Pancreas (tissue), 10 donors: ENCODE data around the gene SIX5. TPM values are rescaled to one million over a fixed set of nuclear protein-coding genes. Genes with fewer than 3 reads are reported as not detected.
A peak's percentile ranks its signal among the peaks of the same experiment; 100 is the strongest.

Experiments used
- ATAC-seq, 4 donors: fragments of 200-7000 bp; cut with Tn5 transposase; one replicate each; pipeline versions ENCODE4 v1.8.0 to v1.9.1; 2020; ENCODE audit warnings: mild to moderate bottlenecking in 4 of 4, moderate library complexity in 4 of 4
- DNase-seq, 6 donors: peaks; one replicate each; pipeline ENCODE4 v3.0.0-alpha.2; 2020
- FAIRE-seq: peaks from 2 replicates; lab custom pipeline; 2012; peaks lifted over from hg19 to GRCh38; lab: Jason Lieb, UNC
- H3K27ac ChIP-seq, 4 donors: fragments of 200-600 bp; sonication (generic); 1 replicate in 3 of 4; 2 replicates in 1 of 4; pipeline versions ENCODE4 v1.5.0 to v1.8.0; 2020
- H3K27me3 ChIP-seq, 4 donors: fragments of 200-600 bp; one replicate each; pipeline ENCODE4 v1.8.0; 2021
- H3K36me3 ChIP-seq, 3 donors: fragments of 200-600 bp; sonication (generic) in 1 of 3; one replicate each; pipeline versions ENCODE4 v1.5.0 to v1.8.0; 2020 to 2021
- H3K4me1 ChIP-seq, 3 donors: fragments of 200-600 bp; one replicate each; pipeline ENCODE4 v1.8.0; 2021
- H3K4me3 ChIP-seq, 4 donors: fragments of 200-600 bp; sonication (generic) in 2 of 4; one replicate each; pipeline versions ENCODE4 v1.5.0 to v1.8.0; 2020 to 2021
- H3K9me3 ChIP-seq, 4 donors: fragments of 200-600 bp; one replicate each; pipeline ENCODE4 v1.8.0; 2021
- WGBS, 2 donors: extraction: QIAGEN DNeasy Blood & Tissue Kit; methylation state at CpG; one replicate each; pipeline ENCODE4 v1.1.7; 2013; 5-methylcytosine and 5-hydroxymethylcytosine counted together
- intact Hi-C, 3 donors: fragments of 100-400 bp; cut with DNase I; formaldehyde crosslinking; loops; one replicate each; pipeline versions ENCODE4 v1.11.1 to v1.14.2; 2022
- polyA plus RNA-seq, 2 donors: library from polyadenylated mRNA; stranded (reverse); fragments of 200-250 nt; gene quantifications; one replicate each; pipeline ENCODE4 v1.2.3, GENCODE V29; 2013
- total RNA-seq, 6 donors: library from RNA; stranded (reverse); fragmentation: NEBNext Ultra II Directional in 4 of 6; extraction: Animal tissue kit (Norgen Biotek cat#: 25700) in 4 of 6; gene quantifications; one replicate each; pipeline versions ENCODE4 v1.2.1 to v1.2.4, GENCODE V29; 2021 to 2023
- TF ChIP-seq, protein P1 (sequence below), 4 donors: fragments of 200-600 bp; sonication (generic) in 3 of 4; IDR thresholded peaks; one replicate each; pipeline versions ENCODE4 v1.5.0 to v1.8.0; 2021; ENCODE audit warnings: antibody characterized with exemption in 4 of 4
- donor health status: healthy with polysubstance abuse.
- donor health status: DM: no; HTN: no; CAD: no; lungs with moderate emphysema.
- donor health status: DM: no; HTN: no; CAD: no.
- donor health status: control.
- donor health status: control.
- donor health status: Bipolar disorder and iron deficiency.
- donor health status: DM: yes; HTN: yes; CAD: no.
- donor health status: DM: no; HTN: no; CAD: no.
- donor health status: DM: no; HTN: no; CAD: no.
- donor health status: DM: yes; HTN: yes; CAD: no.

SIX5 gene
- total and polyA plus RNA-seq, 8 donors: 18.7 to 42.5 (median 28.0) TPM

DNA sequence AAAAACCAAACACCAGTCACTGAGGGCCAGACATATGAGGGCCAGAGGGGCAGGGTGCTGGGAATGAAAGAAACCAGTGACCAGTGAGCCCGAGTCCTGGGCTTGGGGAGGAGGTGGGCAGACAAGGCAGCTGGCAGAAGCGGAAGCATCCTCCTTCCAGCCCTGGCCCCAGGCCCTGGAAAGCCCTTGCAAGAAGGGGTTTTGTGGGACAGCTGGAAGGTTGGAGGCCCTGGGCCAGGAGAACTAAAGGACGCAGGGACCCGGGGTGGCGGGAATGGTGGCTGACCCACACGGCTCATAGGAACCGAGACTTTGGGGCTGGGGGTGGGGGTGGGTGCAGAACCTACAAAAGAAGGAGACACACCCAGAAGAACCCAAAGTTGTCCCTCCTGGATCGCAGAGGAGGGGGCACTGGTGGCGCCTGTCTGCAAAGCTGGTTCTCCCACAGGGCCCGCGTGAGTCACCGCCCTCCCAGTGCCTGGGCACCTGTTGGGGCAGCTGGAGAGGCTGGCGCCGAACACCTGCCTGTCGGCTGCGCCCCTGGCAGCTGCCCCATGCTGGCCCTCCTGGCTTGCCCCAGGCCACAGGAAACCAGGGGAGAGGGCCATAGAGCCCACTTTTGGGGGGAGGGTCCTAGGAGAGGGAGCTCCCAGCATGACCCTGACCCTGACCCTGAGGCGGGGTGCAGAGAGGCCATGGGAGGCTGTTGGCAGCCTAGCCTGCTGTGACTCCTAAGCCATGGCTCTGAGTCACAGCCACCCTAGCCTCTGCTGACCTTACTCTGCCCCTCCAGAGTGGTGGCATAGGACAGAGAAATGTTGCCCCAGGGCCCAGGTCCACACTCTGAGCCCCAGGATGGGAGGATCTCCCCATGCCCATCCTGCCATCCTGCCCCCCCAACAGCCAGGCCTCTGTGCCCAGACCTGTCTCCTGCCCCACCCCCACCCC lies 12.4 kb upstream of the SIX5 start:
- FAIRE-seq (no peak), ATAC-seq (peak; percentile 71 to 74 (median 72)), DNase-seq (peak; percentile 79 to 95 (median 88))
- H3K36me3 ChIP-seq: peaks cover 0 to 34% (median 16%) of the 10 kb centered on the region in 3 donors
- no peaks in the 10 kb centered on the region for H3K9me3 ChIP-seq
- 36 to 43% methylated on average over 16 to 17 of the region's 17 CpGs for WGBS, 2 donors
- H3K27me3 ChIP-seq: no peaks in the 10 kb centered on the region
- TF ChIP-seq, protein P1, sequence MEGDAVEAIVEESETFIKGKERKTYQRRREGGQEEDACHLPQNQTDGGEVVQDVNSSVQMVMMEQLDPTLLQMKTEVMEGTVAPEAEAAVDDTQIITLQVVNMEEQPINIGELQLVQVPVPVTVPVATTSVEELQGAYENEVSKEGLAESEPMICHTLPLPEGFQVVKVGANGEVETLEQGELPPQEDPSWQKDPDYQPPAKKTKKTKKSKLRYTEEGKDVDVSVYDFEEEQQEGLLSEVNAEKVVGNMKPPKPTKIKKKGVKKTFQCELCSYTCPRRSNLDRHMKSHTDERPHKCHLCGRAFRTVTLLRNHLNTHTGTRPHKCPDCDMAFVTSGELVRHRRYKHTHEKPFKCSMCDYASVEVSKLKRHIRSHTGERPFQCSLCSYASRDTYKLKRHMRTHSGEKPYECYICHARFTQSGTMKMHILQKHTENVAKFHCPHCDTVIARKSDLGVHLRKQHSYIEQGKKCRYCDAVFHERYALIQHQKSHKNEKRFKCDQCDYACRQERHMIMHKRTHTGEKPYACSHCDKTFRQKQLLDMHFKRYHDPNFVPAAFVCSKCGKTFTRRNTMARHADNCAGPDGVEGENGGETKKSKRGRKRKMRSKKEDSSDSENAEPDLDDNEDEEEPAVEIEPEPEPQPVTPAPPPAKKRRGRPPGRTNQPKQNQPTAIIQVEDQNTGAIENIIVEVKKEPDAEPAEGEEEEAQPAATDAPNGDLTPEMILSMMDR (IDR thresholded peaks at IDR 0.05): no peak
- H3K27ac ChIP-seq: peak overlapping the region; percentile 64 to 90 (median 74)
- peak overlapping the region; percentile 28 to 56 (median 46) for H3K4me3 ChIP-seq
- intact Hi-C loops: no loop called here
- peaks cover 0 to 13% (median 0%) of the 10 kb centered on the region in 3 donors for H3K4me1 ChIP-seq

DNA sequence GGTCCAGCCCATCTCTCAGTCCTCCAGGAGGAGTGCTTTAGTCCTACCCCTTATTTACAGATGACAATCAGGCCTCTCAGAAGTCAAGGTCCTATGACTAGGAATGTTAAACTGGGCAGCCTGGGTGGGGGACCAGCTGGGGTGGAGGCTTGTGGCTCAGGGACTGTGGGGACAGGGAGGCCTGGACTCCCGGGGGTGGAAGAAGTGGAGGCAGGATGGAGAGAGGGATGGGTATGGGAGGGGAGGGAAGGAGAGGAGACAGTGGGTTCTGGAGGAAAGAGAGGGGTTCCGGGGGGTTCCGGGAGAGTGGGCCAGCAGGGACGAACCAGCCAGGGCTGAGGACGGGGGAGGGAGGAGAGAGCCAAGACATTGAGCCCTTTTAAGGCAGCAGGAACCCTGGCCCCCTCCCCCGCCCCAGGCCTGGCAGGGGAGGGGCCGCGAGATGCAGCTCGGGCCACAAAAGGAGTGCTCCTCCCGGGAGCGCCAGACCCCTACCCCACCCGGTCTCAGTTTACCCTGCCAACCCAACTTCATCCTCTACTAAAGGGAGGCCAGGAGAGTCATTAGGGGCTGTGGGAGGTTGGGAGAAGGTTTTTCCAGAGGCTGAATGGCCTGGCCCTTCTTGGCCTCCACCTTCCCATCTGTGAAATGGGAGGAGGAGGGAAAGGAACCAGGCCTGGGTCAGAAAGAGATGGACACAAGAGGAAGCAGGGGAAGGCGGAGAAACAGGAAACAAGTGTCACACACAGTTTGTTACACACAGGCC lies 11.6 kb upstream of the SIX5 start:
- Histone ChIP-seq H3K9me3 (no peaks in the 10 kb centered on the region), H3K36me3 (peaks cover 0 to 30% (median 16%) of the 10 kb centered on the region in 3 donors), H3K27me3 (no peaks in the 10 kb centered on the region), H3K4me1 (peaks cover 0 to 13% (median 0%) of the 10 kb centered on the region in 3 donors), H3K4me3 (peak overlapping the region in 3 of 4 donors; percentile 38 to 56 (median 54)), H3K27ac (peak overlapping the region; percentile 64 to 90 (median 74))
- DNase-seq (peak in 3 of 6 donors; percentile 49 to 60 (median 57)), ATAC-seq (peak; percentile 2 to 15 (median 10)), FAIRE-seq (no peak)
- TF ChIP-seq, protein P1 (IDR thresholded peaks at IDR 0.05): no peak
- intact Hi-C loops: no loop called here
- WGBS, 2 donors: 20 to 28% methylated on average over 13 of the region's 13 CpGs

DNA sequence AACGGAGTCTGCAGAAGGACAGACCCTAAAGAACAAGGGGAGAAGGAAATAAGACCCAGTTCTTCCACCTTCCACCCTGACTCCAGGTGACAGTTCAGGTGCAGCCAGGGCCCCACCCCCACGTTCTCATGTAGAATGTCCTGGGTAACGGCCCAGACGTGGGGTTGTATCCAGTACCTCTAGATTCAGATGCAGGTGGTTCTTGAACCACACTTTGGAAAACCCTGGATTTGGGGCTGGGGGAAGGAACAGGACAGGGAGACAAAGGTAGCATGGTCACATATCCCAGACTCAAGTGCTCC lies 11.0 kb upstream of the SIX5 start:
- ATAC-seq (peak; percentile 1 to 5 (median 2)), DNase-seq (peak in 3 of 6 donors; percentile 46 to 56 (median 48)), FAIRE-seq (no peak)
- Histone ChIP-seq H3K4me3 (peak overlapping the region in 2 of 4 donors; percentile 54 to 56), H3K4me1 (peaks cover 0 to 13% (median 0%) of the 10 kb centered on the region in 3 donors), H3K27ac (peak overlapping the region in 2 of 4 donors; percentile 37 to 90), H3K9me3 (no peaks in the 10 kb centered on the region), H3K36me3 (peaks cover 0 to 25% (median 16%) of the 10 kb centered on the region in 3 donors), H3K27me3 (no peaks in the 10 kb centered on the region)
- TF ChIP-seq, protein P1 (IDR thresholded peaks at IDR 0.05): no peak
- intact Hi-C loops: no loop called here
- WGBS, 2 donors: 36 to 42% methylated on average over 4 of the region's 4 CpGs

DNA sequence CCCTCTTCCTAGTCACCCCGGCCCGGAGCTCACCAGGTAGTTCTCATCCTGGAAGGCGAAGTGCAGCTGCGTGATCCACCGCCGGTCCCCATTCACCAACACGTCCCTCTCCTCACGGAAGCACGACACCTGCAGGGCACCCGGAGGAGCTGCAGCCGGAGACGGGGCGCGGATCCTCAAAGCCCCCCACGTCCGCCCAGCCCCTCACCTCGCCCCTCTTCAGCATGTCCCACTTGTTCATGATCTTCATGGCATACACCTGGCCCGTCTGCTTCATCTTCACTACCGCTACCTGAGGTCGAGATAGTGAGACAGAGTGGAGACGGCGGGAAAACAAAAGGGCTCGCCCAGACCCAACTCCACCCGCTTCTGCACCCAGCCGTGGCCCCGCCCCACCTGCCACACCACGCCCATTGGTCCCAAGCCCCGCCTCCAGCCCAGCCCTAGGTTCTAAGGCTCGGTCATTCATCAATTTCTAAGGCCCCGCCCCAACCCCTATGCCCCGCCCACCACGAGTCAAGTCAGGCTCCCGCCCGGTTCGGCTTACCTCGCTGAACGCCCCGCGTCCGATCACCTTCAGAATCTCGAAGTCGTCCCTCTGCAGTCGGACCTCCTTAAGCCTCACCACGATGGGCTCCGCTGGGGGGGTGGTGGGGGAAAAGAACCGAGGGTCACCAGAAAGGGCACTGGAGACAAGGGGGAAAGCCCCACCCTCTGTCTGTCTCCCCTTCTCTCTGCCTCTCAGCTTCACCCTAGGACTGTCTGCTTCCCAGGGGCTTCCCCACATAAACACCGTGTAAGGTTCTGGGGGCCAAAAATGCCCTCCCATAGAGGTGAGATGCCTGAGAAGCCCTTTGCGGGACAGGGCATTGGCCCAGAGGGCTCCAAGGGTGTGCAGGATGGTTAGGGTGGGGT lies 10.4 kb upstream of the SIX5 start:
- FAIRE-seq (no peak), ATAC-seq (peak; percentile 68 to 88 (median 87)), DNase-seq (peak; percentile 91 to 98 (median 98))
- peaks cover 0 to 25% (median 16%) of the 10 kb centered on the region in 3 donors for H3K36me3 ChIP-seq
- TF ChIP-seq, protein P1 (IDR thresholded peaks at IDR 0.05): peak; percentile 24 to 55 (median 48)
- WGBS, 2 donors: 9 to 17% methylated on average over 45 to 48 of the region's 48 CpGs
- intact Hi-C loops: no loop called here
- no peaks in the 10 kb centered on the region for H3K27me3 ChIP-seq
- H3K9me3 ChIP-seq: no peaks in the 10 kb centered on the region
- H3K4me3 ChIP-seq: peak overlapping the region in 3 of 4 donors; percentile 5 to 56 (median 54)
- peaks cover 0 to 13% (median 0%) of the 10 kb centered on the region in 3 donors for H3K4me1 ChIP-seq
- H3K27ac ChIP-seq: peak overlapping the region in 2 of 4 donors; percentile 37 to 90
